Osteoblast (primary cell): ENCODE data around the gene PFDN6. TPM values are rescaled to one million over a fixed set of nuclear protein-coding genes. Genes with fewer than 3 reads are reported as not detected.

Experiments
- DNase-seq: peaks from one replicate; pipeline ENCODE4 v3.0.0; 2011; ENCODE audit warnings: low spot score, mixed read lengths; ENCODE audit not compliant: insufficient read length; ENCODE audit errors: missing footprints
- H2AFZ ChIP-seq: 2 replicates; pipeline ENCODE4 v1.6.0; 2011; ENCODE audit warnings: mild to moderate bottlenecking, low read length
- H3K27ac ChIP-seq: 2 replicates; pipeline ENCODE4 v1.5.1; 2011; ENCODE audit warnings: mild to moderate bottlenecking, low read depth, low read length, moderate library complexity
- H3K27me3 ChIP-seq: 2 replicates; pipeline ENCODE4 v1.6.0; 2012; ENCODE audit warnings: mild to moderate bottlenecking, control low read depth, inconsistent platforms, low read length, moderate library complexity; ENCODE audit not compliant: insufficient read depth
- H3K36me3 ChIP-seq: 2 replicates; pipeline ENCODE4 v1.5.1; 2011; ENCODE audit warnings: mild to moderate bottlenecking, low read length, control low read depth, moderate library complexity; ENCODE audit not compliant: insufficient read depth
- H3K4me1 ChIP-seq: 2 replicates; pipeline ENCODE4 v1.5.1; 2011; ENCODE audit warnings: mild to moderate bottlenecking, low read length, control low read depth, moderate library complexity; ENCODE audit not compliant: insufficient read depth
- H3K4me2 ChIP-seq: 2 replicates; pipeline ENCODE4 v1.6.0; 2011; ENCODE audit warnings: mild to moderate bottlenecking, low read length; ENCODE audit not compliant: insufficient read depth
- H3K4me3 ChIP-seq: fragments of 200-600 bp; sonication (generic); 3 replicates; pipeline ENCODE4 v1.5.1; 2012; ENCODE audit warnings: mild to moderate bottlenecking, low read length, inconsistent platforms; ENCODE audit not compliant: insufficient read depth
- H3K79me2 ChIP-seq: 2 replicates; pipeline ENCODE4 v1.6.0; 2012; ENCODE audit warnings: mild to moderate bottlenecking, low read length, control low read depth, inconsistent platforms; ENCODE audit not compliant: insufficient read depth
- H3K9me3 ChIP-seq: 2 replicates; pipeline ENCODE4 v1.5.1; 2011; ENCODE audit warnings: low read depth, low read length, control low read depth
- H4K20me1 ChIP-seq: 2 replicates; pipeline ENCODE4 v1.6.0; 2012; ENCODE audit warnings: mild to moderate bottlenecking, low read length, control low read depth; ENCODE audit not compliant: insufficient read depth
- CTCF ChIP-seq: IDR thresholded peaks from 2 replicates; pipeline ENCODE4 v1.5.1; 2011; ENCODE audit warnings: mild to moderate bottlenecking, low read depth, low read length, moderate library complexity; ENCODE audit errors: extremely low read depth
- total RNA-seq: library from RNA; depleted of rRNA; stranded (reverse); fragments of >200 nt; gene quantifications from 2 replicates; pipeline ENCODE4 v1.2.3, GENCODE V29; 2012

PFDN6 gene
- total RNA-seq = 14.1 and 15.9 TPM in 2 replicates

GRCh38 chr6:33288921-33289783 is at the start of gene PFDN6, which contains the start of gene WDR46:
PFDN6 (plus strand) TSS chr6:33289601; CDS start chr6:33289857, 256 bp downstream.
WDR46 (minus strand) TSS chr6:33289239; CDS start chr6:33289170, 69 bp downstream.
- DNase-seq = peak; percentile 97
- peaks cover 49% of the 10 kb centered on the region for H3K79me2 ChIP-seq
- H2AFZ ChIP-seq = peak within 1 kb of the TSS; percentile 89
- no peaks in the 10 kb centered on the region for H3K27me3 ChIP-seq
- H3K4me1 ChIP-seq = peaks cover 18% of the 10 kb centered on the region
- H3K27ac ChIP-seq = peak within 1 kb of the TSS; percentile 64
- H4K20me1 ChIP-seq = no peaks in the 10 kb centered on the region
- TF ChIP-seq CTCF = no peak
- H3K4me3 ChIP-seq = peak within 1 kb of the TSS; percentile 86
- H3K36me3 ChIP-seq = peaks cover 52% of the 10 kb centered on the region
- H3K4me2 ChIP-seq = peak within 1 kb of the TSS; percentile 91
- no peaks in the 10 kb centered on the region for H3K9me3 ChIP-seq

GRCh38 chr6:33241968-33242367 is 47.4 kb upstream of the PFDN6 start:
- no peak overlapping the region for H3K4me2 ChIP-seq
- no peaks in the 10 kb centered on the region for H3K36me3 ChIP-seq
- H4K20me1 ChIP-seq = no peaks in the 10 kb centered on the region
- H3K4me1 ChIP-seq = no peaks in the 10 kb centered on the region
- no peaks in the 10 kb centered on the region for H3K9me3 ChIP-seq
- no peak for TF ChIP-seq CTCF
- no peak overlapping the region for H3K27ac ChIP-seq
- no peak overlapping the region for H3K4me3 ChIP-seq
- no peak overlapping the region for H2AFZ ChIP-seq
- peaks cover 14% of the 10 kb centered on the region for H3K27me3 ChIP-seq
- no peaks in the 10 kb centered on the region for H3K79me2 ChIP-seq
- DNase-seq = no peak

- Histone ChIP-seq H3K4me1 (peaks cover 10% of the 10 kb centered on the region), H3K27me3 (peaks cover 14% of the 10 kb centered on the region), H3K36me3 (no peaks in the 10 kb centered on the region), H4K20me1 (no peaks in the 10 kb centered on the region), H3K4me2 (no peak overlapping the region), H3K27ac (no peak overlapping the region), H3K9me3 (no peaks in the 10 kb centered on the region), H2AFZ (no peak overlapping the region), H3K4me3 (no peak overlapping the region), H3K79me2 (no peaks in the 10 kb centered on the region)
- no peak for TF ChIP-seq CTCF
- no peak for DNase-seq
Observed at GRCh38 chr6:33243476-33243875, 45.9 kb upstream of the PFDN6 start.

GRCh38 chr6:33247977-33248642 is 41.3 kb upstream of the PFDN6 start:
- peaks cover 10% of the 10 kb centered on the region for H3K79me2 ChIP-seq
- H4K20me1 ChIP-seq = no peaks in the 10 kb centered on the region
- peaks cover 7% of the 10 kb centered on the region for H3K36me3 ChIP-seq
- no peaks in the 10 kb centered on the region for H3K9me3 ChIP-seq
- peaks cover 44% of the 10 kb centered on the region for H3K4me1 ChIP-seq
- no peaks in the 10 kb centered on the region for H3K27me3 ChIP-seq
- H3K27ac ChIP-seq = peak overlapping the region; percentile 95
- TF ChIP-seq CTCF = peak; percentile 88
- peak overlapping the region; percentile 95 for H3K4me2 ChIP-seq
- peak overlapping the region; percentile 74 for H3K4me3 ChIP-seq
- peak overlapping the region; percentile 88 for H2AFZ ChIP-seq
- DNase-seq = peak; percentile 92
